Astrocyte of the spinal cord (primary cell): ENCODE results near the gene MYO16.

Experiments used
- DNase-seq: peaks from one replicate; pipeline ENCODE4 v3.0.0; 2011; ENCODE audit warnings: low read depth, low spot score
- H3K4me3 ChIP-seq: 2 replicates; pipeline ENCODE4 v1.5.1; 2011; ENCODE audit warnings: low read depth, mild to moderate bottlenecking, low read length, moderate library complexity
- in situ Hi-C: cut with HindIII; loops from 2 replicates; pipeline ENCODE4 v1.10.0; 2017; ENCODE audit warnings: low sequenced_read_pairs
- TF ChIP-seq, protein P1 (sequence below): IDR thresholded peaks from 2 replicates; pipeline ENCODE4 v1.5.1; 2012; ENCODE audit warnings: low read depth, mild to moderate bottlenecking, low read length, inconsistent platforms

The MYO16 gene

DNA sequence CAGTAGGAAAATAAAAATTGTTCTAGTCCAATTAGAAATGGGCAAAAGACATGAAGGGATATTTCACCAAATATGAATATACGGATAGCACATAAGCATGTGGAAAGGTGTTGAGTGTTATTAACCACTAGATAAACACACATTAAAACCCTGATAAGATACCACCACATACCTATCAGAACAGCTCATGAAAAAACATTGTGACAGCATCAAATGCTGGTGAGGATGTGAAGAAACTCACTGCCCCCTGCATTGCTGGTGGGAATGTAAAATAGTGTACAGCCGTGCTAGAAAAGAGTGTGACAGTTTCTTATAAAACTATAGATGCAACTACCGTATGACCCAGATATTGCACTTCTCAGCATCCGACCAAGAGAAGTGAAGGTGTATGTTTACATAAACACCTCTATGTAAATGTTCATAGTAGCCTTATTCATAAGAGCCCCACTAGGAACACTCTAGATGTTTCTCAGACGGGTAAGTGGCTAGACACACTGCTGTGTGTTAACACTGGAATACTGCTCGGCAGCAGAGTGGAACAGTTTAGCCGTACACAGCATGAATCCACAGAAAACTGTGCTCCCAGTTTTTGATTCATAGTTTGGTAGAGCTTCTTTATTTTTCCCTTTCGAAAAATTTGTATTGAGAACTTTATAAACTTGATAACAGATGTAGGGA, 321.1 kb downstream of the MYO16 start:
- no peak for DNase-seq
- in situ Hi-C loops = no loop called here
- no peak overlapping the region for H3K4me3 ChIP-seq

DNA sequence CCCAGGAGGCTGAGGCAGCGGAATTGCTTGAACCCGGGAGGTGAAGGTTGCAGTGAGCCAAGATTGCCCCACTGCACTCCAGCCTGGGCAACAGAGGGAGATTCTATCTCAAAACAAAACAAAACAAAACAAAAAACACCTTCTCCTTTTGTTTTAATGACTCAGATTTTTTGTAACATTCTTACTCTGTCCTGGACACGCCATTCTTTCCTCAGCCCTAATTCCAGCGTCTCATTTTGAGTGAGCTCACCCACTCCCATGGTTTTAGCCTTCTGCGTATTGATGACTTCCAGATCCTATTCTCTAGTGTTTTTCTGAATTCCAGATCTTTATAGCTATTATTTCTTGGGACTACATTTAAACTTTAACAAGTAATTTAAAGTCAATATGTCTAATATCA, 326.3 kb downstream of the MYO16 start:
- in situ Hi-C loops = no loop called here
- no peak overlapping the region for H3K4me3 ChIP-seq
- no peak for DNase-seq
- TF ChIP-seq, protein P1, sequence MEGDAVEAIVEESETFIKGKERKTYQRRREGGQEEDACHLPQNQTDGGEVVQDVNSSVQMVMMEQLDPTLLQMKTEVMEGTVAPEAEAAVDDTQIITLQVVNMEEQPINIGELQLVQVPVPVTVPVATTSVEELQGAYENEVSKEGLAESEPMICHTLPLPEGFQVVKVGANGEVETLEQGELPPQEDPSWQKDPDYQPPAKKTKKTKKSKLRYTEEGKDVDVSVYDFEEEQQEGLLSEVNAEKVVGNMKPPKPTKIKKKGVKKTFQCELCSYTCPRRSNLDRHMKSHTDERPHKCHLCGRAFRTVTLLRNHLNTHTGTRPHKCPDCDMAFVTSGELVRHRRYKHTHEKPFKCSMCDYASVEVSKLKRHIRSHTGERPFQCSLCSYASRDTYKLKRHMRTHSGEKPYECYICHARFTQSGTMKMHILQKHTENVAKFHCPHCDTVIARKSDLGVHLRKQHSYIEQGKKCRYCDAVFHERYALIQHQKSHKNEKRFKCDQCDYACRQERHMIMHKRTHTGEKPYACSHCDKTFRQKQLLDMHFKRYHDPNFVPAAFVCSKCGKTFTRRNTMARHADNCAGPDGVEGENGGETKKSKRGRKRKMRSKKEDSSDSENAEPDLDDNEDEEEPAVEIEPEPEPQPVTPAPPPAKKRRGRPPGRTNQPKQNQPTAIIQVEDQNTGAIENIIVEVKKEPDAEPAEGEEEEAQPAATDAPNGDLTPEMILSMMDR = no peak

More for the DNA sequence above, 321.1 kb downstream of the MYO16 start:
- TF ChIP-seq, protein P1 = no peak

DNA sequence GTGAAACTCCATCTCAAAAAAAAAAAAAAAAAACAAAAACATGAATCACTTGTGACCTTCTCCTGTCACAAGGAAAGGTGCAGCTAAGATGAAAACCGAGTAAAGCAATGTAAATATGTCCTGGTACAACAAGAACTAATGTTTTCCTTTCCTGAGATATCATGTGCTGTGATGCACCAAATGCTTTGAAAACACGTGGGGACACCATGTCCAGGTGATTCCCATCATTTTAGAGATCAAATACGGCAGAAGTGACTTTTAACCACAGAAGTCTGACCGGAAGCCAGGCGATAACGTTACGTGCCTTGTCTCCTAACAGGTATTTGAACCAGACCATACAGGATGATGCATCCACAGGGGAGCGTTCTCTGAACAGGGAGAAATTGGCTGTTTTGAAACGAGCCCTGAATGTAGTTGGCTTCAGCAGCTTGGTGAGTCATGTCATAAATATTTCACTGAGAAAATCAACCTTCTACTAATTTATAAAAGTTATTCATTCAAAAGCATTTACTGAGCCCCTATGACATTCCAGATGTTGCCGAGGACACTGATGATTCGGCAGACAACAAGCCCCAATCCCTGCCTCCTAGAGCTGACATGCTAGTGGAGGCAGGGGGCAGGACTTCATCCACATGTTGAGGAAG, 328.1 kb downstream of the MYO16 start:
- in situ Hi-C loops = no loop called here
- TF ChIP-seq, protein P1 = no peak
- no peak overlapping the region for H3K4me3 ChIP-seq
- DNase-seq = peak; percentile 88

DNA sequence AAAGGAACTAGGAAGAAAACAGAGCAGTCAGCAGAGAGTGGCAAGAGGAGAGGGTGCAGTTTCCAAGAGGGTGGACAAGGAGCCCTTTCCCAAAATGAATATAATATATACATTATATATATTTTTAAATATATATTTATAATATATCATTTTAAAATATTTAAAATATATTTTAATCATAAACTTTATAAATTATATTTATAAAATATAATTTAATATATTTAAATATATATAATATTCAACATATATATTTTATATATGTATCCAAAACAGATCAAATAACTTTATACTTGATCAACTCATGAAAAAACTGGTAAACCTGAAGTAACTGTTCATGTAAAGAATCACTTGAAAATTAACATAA, 328.6 kb downstream of the MYO16 start:
- TF ChIP-seq, protein P1 = no peak
- DNase-seq = no peak
- in situ Hi-C loops = no loop called here

DNA sequence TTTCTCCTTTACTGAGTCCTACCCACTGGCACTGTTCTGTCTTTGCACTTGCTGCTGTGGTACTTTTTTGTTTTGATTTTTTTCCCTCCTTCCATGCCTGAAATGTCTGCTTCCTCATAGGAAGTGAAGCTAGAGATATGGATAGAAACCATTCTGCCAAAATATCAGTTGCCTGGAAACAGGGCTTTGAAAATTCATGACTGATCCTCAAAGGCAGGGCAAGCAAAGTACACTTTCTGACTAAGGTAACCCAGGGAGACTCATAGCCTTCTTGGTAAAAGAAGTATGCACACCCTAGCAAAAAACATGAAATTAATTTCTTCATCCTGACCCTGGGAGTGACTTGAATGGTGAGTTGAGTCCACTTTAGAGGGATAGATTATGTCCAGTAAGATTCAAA, 329.8 kb downstream of the MYO16 start:
- H3K4me3 ChIP-seq = no peak overlapping the region
- DNase-seq = no peak
- TF ChIP-seq, protein P1 = no peak
- in situ Hi-C loops = no loop called here

More for the DNA sequence above, 328.6 kb downstream of the MYO16 start:
- H3K4me3 ChIP-seq = no peak overlapping the region

DNA sequence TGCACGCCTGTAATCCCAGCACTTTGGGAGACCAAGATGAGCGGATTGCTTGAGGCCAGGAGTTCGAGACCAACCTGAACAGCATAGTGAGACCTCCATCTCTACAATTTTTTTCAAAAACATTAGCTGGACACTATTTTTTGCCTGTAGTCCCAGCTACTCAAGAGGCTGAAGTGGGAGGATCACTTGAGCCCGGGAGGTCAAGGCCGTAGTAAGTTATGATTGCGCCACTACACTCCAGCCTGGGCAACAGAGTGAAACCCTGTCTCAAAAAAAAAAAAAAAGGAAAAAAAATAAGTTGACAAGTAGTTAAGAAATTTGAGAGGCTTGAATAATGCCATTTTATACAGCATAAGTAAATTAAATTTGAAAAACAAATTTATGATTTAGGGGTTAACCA, 330.6 kb downstream of the MYO16 start:
- TF ChIP-seq, protein P1 = no peak
- in situ Hi-C loops = no loop called here
- DNase-seq = no peak
- no peak overlapping the region for H3K4me3 ChIP-seq
